UCSD-AML1 (cell line): ENCODE results near the gene KCTD19.
"Not testable (repeated sequence)": the region's sequence is repeated elsewhere in the genome, so short reads cannot be mapped to it uniquely, and the experiment has no call there.

Source experiments
- DNase-seq: peaks from one replicate; lab custom pipeline; 2025; ENCODE audit not compliant: unreplicated experiment; lab: John Stamatoyannopoulos, UW

The KCTD19 gene

DNA sequence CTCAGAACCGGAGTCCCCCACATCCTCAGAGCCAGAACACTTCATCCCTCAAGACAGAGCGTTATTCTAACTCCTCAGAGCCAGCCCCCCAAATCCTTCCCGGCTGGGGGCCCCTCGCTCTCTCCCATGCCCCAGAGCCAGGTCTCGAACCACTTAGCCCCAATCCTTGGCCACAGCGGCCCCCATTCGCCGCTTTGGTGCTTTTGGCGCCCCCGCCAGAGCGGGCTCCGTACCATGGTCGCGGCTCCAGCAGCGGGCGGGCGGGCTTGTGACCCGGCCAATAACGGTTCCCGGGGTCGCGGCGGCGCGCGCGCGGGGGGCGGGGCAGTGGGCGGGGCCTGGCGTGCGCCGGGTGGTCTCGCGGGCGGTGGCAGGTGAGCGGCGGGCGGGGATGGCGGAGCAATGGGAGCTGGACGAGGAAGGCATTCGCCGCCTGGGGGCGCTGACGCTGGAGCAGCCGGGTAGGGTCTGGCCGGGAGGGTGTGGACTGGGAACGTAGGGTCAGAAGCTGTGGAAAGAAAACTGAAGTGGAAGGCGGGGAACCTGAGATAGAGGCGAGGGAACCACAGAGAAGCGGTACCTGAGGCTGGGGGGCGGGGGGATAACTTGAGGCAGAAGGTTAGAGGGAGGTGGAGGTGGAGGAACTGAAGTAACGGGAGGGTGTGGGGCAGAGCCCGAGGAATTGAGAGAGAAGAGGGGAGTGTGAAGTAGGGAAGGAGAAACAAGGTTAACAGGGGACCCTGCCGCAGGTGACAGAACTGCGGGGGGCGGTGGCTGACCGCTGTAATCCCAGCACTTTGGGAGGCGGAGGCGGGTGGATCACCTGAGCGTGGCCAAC lies at the start of gene KCTD19, which contains the start of gene LRRC36:
Gene KCTD19 (minus strand): TSS at position 270 of the 838 bp plus-strand sequence. CDS start 34 bp downstream, at position 236.
Gene LRRC36 (plus strand): TSS at position 344 of the 838 bp plus-strand sequence. CDS start 48 bp downstream, at position 392.
- peak; percentile 40 for DNase-seq

DNA sequence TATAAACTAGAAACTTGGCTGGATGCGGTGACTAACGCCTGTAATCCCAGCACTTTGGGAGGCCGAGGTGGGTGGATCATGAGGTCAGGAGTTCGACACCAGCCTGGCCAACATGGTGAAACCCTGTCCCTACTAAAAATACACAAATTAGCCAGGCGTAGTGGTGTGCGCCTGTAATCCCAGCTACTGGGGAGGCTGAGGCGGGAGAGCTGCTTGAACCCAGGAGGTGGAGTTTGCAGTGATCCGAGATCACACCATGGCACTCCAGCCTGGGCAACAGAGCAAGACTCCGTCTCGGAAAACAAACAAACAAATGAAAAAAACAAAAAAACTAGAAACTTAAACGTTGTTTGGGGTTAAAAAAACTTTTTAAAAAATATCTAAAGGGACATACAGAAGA lies 49.5 kb upstream of the KCTD19 start:
- not testable (repeated sequence) for DNase-seq

DNA sequence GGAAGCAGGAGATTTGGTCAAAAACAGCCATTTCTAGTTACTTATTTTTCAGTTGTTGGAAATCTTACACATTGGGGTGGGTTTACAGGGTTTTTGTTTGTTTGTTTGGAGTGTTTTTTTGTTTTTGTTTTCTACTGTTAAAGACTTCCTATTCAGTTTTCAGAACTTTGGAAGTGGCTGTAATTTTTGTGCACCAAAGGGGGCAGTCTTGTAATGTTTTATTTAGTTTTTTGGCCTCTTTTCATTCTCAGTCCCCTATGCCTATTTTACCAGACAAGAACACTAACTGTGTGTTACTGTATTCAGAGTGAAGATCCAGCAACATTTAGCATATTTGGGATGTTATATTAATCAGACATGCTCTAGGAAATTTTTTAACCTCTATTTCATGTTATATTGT lies 46.1 kb upstream of the KCTD19 start:
- no peak for DNase-seq

DNA sequence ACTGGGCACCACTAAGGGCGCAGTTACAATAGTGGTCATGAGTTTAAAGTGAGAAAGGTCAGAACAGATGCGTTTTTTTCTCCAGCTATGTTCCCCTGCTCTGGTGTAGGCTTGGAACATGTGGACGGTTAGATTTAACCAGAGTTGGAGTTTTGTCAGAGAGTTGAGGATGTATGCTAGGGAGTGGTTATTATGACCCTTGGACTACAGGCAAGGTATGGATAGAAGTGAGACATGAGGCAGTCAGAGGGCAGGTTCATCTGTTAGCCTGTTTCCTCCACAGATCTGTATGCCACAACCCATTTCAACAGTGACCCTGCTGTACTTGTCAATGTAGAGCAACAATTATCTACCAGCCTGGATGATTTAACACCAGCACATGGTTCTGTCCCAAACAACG lies 44.1 kb upstream of the KCTD19 start:
- DNase-seq = no peak

DNA sequence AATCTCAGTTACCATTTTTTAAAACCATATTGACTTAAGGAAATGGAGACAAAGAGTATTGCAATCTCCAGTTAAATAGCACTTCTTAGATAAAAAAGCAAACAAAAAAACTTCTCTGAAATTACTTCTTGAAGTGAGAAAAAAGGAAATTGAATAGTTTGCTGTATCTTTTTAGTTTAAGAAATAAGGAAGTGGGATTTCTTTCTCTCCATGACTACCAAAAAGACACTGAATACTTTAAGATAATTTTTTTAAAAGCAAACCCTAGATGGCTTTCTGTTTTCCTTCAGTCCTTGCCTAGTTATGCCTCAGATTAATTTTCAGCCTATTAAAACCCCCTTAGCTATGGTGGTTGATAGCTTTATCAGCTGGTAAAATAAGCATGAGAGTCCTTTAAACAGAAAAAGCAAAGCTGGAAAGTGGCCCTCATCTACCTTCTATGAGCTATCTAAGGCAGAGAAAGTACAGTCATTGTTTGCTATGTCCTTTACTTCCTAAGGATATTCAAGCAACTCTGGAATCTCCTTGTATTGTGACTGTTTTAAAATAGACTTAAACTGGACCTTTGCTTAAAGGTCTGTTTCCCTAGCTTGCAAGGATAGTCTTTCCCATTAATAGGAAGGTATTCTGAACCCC lies 38.2 kb upstream of the KCTD19 start:
- DNase-seq = no peak

DNA sequence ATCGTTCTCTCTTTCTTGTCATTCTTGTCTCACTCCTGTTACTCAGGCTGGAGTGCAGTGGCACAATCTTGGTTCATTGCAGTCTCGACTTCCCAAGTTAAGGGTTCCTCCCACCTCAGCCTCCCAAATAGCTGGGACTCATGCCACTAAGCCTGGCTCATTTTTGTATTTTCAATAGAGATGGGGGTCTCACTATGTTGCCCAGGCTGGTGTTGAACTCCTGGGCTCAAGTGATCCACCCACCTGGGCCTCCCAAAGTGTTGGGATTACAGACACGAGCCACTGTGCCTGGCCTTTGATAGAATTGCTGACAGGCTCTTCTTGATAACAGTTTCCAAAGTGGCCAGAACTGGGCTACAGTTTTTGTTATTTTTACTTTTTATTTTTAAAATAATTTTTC lies 34.5 kb upstream of the KCTD19 start:
- no peak for DNase-seq

DNA sequence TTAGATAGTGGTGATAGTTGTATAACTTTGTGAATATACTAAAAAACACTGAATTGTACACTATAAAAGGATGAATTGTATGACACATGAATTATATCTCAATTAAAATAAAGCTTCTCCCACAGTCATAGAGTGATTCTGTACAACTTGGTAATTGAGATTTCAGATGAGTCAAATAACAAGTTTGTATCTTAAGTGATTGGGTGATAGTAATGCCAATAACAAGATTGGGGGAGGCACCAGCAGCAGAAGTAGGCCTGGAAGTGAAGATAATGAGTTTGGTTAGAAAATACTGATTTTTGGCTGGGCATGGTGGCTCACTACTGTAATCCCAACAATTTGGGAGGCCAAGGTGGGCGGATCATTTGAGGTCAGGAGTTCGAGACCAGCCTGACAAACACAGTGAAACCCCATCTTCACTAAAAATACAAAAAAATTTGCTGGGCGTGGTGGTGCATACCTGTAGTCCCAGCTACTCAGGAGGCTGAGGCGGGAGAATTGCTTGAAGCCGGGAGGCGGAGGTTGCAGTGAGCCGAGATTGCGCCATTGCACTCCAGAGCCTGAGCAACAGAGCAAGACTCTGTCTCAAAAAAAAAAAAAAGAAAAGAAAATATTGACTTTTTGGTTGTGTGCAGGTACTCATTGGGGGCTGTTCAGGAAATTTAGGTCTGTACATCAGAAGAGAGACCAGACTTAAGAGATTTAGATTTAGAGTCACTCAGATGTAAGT lies 33.2 kb upstream of the KCTD19 start:
- not testable (repeated sequence) for DNase-seq

DNA sequence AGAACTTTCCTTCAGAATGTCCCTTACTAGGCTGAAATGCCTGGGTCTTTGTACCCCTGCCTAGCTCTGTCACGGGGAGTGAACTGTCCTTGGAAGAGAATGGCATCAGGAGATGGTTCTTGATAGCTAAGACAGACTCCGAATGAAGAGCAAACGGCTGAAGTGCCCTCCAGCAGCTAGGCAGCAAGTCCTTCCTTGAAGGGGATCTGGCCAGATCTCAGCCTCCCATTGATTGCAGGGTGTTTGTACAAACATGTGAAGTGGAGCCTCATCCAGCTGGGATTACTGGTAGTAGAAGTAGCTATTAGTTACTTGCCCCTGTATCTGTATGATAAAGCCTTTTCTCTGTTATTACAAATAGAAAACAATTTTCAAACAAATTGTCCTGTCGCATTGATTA lies 31.0 kb upstream of the KCTD19 start:
- DNase-seq = no peak

DNA sequence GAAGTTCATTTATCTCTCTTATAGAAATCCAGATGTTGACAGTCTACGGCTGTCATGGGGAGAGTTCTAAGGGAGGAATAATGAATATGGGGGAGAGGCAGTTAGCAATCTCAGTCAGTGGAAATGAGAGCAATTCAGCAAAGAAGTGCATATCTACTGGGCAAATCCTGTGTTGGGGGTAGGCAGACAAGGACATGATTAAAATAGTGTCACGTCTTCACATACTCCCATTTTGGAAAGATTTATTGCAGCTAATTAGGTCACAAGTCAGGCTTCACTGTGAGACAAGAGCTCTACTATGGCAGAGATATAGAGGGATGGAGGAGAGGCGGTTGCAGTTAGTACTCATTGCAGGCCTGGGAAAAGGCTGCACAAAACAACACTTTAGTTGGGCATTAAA lies 29.9 kb upstream of the KCTD19 start:
- DNase-seq = no peak

DNA sequence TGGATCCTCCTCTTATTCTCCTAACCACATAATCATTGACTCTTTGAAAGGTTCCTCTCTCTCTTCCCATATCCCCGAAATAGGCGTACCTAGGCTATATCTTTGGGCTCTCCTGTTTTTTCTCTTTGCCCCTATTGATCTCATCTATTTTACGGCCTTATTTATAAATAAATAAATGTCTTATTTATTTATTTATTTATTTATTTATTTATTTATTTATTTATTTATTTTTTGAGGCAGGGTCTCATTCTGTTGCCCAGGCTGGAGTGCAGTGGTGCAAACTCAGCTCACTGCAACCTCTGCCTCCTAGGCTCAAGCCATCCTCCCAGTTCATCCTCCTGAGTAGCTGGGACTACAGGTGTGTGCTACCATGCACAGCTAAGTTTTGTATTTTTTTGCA lies 25.9 kb upstream of the KCTD19 start:
- DNase-seq = not testable (repeated sequence)

DNA sequence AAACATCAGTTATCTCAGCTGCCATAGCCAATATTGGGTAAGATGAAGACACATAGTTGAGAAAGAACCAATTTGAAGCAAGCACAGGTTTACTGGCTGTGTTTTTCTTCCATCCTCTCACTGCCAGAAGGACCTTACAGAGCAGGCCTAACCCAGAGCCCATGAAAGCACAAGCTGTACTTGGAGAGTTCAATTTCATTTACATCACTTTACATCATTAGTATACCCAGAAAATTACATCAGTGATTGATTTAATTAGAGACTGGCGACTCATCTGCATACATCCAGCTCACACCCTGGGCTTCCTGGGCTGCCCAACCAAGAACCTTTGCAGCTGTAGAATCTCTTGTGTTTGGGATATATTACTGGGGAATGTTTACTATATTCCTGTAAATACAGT lies 23.8 kb upstream of the KCTD19 start:
- no peak for DNase-seq

DNA sequence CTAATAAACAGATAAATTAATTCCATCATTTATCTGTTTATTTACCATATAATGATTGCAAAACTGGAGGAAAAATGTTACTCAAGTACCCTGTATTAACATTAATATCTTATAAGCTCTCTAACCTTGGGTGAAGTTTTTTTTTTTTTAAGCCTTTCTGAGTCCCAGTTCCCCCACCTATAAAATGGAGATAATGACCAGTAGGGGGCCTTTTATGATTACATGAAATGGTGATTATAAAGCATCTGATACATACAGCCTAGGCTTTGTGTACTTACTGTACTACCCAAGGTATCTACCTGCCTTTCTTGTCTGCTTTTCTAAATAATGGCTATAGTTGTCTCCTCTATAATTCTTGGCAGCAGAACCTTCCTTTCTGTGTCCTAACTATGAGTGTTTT lies 22.6 kb upstream of the KCTD19 start:
- DNase-seq = no peak

DNA sequence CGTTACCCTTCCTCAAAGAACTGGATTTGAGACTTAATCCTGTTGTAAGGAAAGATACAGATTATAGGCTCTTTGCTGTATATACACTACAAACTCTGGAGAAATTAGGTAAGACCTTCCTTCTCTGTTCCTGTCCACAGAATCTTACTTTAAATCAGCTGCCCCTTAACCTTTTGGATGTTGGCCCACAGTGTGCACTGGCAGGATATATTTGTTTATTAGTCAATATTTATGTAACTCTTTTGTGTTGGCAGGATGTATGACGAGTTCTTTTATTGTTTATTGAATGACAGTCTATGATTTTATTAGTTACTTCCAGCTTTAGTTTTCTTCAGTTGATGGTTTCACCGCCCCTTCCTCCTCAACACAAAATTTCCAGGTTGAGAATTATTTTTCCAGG lies 19.8 kb upstream of the KCTD19 start:
- DNase-seq = no peak

DNA sequence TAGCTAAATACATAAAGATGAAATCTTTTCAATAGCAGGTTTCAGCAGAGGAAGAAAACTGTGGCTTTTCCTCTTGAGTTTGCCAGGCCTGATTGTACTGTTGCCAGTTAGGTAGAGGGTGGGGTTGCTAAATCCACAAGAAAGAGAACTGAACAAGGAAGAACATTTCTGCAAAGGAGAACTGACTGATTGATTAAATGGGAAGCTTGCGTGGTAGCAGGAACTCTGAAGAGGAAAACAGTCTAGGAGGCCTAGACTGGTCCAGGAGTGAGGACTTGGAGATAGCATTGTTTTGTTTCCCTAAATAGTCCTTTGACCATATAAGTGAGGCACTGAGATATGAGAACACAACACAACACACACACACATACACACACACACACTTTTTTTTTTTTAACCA lies 18.9 kb upstream of the KCTD19 start:
- DNase-seq = no peak

DNA sequence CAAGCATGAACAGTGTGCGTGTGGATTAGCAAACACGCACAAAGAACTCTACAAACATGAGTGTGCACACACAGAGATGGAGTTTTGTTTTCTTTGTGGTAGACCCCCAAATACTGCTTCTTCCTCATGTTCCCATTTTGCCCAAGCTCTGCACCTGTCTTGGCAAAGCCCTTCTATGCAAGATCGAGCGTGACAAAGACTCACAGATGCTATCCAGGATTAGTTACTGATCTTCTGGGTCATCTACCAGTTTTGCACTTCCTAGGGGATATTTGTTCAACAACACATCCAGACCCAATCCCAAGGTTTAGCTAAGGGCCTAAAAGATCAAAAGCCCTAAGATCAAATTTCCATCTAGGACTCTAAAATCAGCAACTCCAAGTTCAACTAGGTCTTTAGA lies 16.1 kb upstream of the KCTD19 start:
- no peak for DNase-seq

DNA sequence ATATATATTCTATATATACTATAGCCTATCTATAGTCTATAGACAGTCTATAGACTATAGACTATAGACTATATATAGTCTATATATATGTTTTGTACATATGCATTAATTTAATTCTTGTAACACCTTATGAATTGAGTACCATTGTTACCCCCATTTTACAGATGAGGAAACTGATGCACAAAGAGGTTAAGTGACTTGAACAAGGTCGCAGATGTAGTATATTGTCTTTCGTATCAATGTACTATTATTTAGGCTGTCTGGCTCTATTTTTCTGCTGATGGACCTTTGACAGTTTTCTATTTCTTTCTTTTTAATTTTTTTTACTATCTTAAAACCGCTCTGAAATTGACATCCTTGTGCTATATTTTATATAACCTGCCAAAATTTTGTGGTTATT lies 14.7 kb upstream of the KCTD19 start:
- DNase-seq = no peak

DNA sequence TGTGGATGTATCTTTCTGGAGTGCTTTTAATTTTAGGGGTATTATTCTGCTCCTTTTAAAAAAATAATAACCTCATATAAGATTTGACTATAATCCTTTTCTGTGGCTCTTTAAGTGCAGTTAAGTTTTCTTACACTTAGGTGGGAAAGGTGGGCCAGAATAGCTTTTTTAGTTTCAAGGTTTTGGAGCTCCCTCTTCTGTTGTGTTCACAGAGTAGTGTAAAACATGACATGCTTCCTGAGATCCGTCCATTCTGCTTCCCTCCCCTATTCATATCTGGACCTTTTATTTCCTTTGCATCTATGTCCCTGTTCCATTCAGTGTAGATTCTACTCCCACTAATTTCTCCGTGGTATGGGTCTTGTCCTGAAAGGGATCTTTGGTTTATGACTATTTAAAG lies 12.9 kb upstream of the KCTD19 start:
- no peak for DNase-seq

DNA sequence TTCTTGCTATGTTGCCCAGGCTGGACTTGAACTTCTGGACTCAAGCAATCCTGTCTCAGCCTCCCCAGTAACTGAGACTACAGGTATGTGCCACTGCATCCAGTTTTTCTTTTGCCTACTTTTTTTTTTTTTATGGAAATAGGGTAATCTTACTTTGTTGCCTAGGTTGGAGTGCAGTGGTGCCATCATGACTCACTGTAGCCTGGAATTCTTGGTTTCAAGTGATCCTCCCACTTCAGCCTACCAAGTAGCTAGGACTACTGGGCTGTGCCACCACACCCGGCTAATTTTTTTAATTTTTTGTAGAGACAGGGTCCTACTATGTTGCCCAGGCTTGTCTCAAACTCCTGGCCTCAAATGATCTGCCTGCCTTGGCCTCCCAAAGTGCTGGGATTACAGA lies 10.1 kb upstream of the KCTD19 start:
- DNase-seq = no peak

DNA sequence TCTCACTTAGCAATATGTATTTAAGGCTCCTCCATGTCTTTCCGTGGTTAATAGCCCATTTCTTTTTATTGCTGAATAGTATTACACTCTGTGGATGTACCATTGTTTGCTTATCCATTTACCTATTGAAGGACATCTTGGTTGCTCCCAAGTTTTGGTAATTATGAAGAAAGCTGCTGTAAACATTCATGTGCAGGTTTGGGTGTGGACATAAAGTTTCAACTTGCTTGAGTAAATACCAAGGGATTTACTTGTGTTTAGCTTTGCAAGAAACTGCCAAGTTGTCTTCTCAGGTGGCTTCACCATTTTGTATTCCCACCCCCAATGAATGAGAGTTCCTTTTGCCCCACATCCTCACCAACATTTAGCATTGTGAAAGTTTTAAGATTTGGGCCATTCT lies 9.6 kb upstream of the KCTD19 start:
- DNase-seq = no peak

DNA sequence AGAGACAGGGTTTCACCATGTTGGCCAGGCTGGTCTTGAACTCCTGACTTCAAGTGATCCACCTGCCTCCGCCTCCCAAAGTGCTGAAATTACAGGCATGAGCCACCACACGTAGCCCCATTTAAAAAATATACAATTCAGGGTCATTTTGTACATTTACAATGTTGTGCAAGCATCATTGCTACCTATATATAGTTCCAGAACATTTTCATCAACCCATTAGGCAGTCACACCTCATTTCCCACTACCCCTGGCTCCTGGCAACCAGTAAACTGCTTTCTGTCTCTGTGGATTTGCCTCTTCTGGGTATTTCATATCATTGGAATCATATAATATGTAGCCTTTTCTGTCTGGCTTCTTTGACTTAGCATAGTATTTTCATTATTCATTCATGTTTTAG lies 6.8 kb upstream of the KCTD19 start:
- DNase-seq = no peak

DNA sequence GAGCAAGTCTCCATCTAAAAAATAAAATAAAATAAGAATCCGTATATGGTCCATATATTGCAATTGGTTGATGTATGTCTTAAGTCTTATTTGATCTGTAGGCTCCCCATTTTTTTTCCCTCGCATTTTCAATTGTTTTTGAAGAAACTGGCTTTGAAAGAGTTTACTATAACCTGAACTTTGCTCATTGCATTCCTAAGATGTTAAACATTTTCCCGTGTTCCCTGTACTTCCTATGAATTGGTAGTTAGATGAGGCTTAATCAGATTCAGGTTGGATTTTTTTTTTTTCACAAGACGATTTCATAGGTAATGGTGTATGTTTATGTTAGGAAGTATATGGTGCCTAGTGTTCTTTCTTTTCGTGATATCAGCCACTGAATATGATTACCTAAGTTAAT lies 3.4 kb upstream of the KCTD19 start:
- DNase-seq = no peak

DNA sequence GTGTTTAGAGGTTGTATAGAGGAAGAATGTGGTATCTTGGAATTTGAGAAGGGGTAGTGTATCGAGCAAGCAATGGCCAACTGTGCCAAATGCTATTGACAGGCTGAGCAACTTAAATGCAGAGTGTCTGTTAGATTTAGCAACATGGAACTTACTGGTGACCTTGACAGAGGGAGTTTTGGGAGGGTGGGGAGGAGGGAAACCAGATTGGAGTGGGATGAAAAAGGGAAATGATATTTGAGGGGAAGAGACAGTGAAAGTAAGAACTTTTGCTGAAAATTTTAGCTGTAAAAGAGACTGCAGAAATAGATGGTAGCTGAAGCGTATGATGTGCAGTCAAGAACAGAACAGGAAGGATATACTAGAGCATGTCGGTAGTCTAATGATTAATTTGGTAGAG lies 1.2 kb upstream of the KCTD19 start:
- no peak for DNase-seq
